Activated T-helper 1 cell treated with anti-CD3 and anti-CD28 coated beads, Interleukin-12 subunit alpha, Interleukin-12 subunit beta, Interleukin-2, Interleukin-4 antibody, amounts not matched to agents 30 ng/mL and 10 ng/mL and 1 ng/mL, durations not matched to agents 14 hours and 24 hours and 36 hours (primary cell): Measurements from ENCODE around the gene EXOSC5. TPM values are rescaled to one million over a fixed set of nuclear protein-coding genes. Genes with fewer than 3 reads are reported as not detected.
"Not testable (repeated sequence)": the region's sequence is repeated elsewhere in the genome, so short reads cannot be mapped to it uniquely, and the experiment has no call there.

Experiments
- DNase-seq: peaks from one replicate; pipeline ENCODE4 v3.0.0; 2021; ENCODE audit warnings: low spot score
- H3K27ac Mint-ChIP-seq: one replicate; pipeline ENCODE4 v1.8.0; 2021; ENCODE audit warnings: mild to moderate bottlenecking, mixed read lengths
- H3K27me3 Mint-ChIP-seq: one replicate; pipeline ENCODE4 v1.8.0; 2022; ENCODE audit warnings: mild to moderate bottlenecking, moderate library complexity, mixed read lengths; ENCODE audit not compliant: insufficient read depth
- H3K36me3 Mint-ChIP-seq: one replicate; pipeline ENCODE4 v1.8.0; 2021; ENCODE audit warnings: low read depth, mixed read lengths
- H3K4me1 Mint-ChIP-seq: one replicate; pipeline ENCODE4 v1.8.0; 2021; ENCODE audit warnings: low read depth, mixed read lengths
- H3K4me3 Mint-ChIP-seq: one replicate; pipeline ENCODE4 v1.8.0; 2021; ENCODE audit warnings: mild to moderate bottlenecking, moderate library complexity, mixed read lengths
- H3K9me3 Mint-ChIP-seq: one replicate; pipeline ENCODE4 v1.8.0; 2021; ENCODE audit warnings: mixed read lengths
- intact Hi-C: fragments of 100-400 bp; cut with micrococcal nuclease; formaldehyde crosslinking; loops from one replicate; pipeline ENCODE4 v1.15.1; 2024
- total RNA-seq: library from RNA; stranded (reverse); gene quantifications from 2 replicates; pipeline ENCODE4 v1.2.3, GENCODE V29; 2022

The EXOSC5 gene
- total RNA-seq, result 59.3 and 66.6 TPM in 2 replicates

DNA sequence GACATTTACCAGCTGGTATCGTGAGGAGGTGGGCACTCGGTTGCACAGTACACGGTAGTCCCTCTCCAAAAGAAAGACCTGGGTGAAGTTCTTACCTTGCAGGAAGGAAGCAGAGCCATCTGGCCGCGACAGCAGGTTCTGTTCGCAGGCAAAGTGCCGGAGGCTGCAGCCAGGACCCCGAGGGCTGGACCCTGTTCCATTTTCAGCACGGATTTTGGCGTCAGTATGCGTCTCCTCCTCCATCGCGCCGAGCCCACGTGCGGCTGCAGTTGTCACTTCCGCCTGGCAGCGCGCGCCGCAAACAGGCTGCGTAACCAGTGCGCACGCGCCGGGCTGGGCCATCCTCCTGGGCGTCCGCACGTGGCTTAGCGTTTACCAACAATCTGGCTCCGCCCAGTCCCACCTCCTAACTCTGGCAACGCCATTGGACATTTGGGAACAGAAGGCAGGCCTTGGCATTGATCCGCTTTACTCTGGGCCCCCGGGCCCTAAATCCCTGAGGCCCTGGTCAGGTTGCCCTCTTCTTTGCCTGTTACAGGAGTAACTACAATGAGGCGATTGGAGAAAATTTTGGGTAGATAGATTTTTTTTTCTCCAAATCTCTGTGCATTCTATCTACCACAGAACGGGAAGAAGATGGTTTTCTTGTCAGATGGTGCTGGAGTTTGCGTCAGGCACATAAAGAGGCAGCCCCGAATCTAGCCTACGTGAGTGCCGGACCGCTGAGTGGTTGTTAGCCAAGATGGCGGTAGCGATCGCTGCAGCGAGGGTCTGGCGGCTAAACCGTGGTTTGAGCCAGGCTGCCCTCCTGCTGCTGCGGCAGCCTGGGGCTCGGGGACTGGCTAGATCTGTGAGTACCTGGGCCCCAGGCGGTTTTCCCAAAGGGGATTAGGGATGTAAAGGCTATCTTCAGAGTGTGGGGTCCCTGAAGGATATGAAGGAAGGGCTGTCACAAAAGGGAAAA lies at the start of gene EXOSC5, which contains the start of gene BCKDHA:
Gene EXOSC5, minus strand, starts transcription at position 274 of the 964 bp plus-strand sequence. Its CDS starts 31 bp downstream, at position 243.
Gene BCKDHA, plus strand, starts transcription at position 733 of the 964 bp plus-strand sequence. Its CDS starts 10 bp downstream, at position 743.
- no peaks in the 10 kb centered on the region for H3K9me3 Mint-ChIP-seq
- peak; percentile 99 for DNase-seq
- intact Hi-C loops, result loop anchor here (1.0 to 5.0 kb wide), 11 partner anchors 33 to 562 kb away; partner anchors contain the start of genes B9D2, DMAC2, RABAC1 and RPS19
- H3K4me3 Mint-ChIP-seq, result peak within 1 kb of the TSS; percentile 97
- peak within 1 kb of the TSS; percentile 99 for H3K27ac Mint-ChIP-seq
- H3K27me3 Mint-ChIP-seq, result no peaks in the 10 kb centered on the region
- peaks cover 3% of the 10 kb centered on the region for H3K36me3 Mint-ChIP-seq
- peaks cover 28% of the 10 kb centered on the region for H3K4me1 Mint-ChIP-seq

DNA sequence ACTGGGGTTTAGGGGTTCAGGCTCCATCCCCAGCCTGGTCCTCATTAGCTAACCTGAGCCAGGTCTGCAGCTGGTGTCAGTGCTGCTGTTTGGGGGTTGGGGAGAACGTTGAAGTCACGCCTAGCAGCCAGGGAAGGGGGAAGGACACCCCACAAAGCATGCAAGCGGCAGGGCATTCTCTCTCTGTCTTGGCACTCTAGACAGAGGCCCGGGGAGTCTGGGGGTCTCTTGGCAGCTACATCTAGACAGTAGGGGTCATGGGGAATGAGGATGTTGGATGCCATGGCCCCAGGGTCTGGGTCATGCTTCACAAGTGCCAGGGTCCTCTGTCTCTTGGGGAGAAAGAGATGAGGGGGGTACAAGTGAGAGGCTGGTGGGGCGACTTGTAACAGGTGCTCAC lies 48.4 kb upstream of the EXOSC5 start:
- Mint-ChIP-seq H3K36me3 (no peaks in the 10 kb centered on the region), H3K27me3 (peaks cover 16% of the 10 kb centered on the region), H3K27ac (no peak overlapping the region), H3K9me3 (no peaks in the 10 kb centered on the region), H3K4me1 (peaks cover 11% of the 10 kb centered on the region), H3K4me3 (no peak overlapping the region)
- intact Hi-C loops, result loop anchor here (10.0 kb wide), 1 partner anchor 241 kb away; no protein-coding TSS in a partner anchor
- DNase-seq, result no peak

DNA sequence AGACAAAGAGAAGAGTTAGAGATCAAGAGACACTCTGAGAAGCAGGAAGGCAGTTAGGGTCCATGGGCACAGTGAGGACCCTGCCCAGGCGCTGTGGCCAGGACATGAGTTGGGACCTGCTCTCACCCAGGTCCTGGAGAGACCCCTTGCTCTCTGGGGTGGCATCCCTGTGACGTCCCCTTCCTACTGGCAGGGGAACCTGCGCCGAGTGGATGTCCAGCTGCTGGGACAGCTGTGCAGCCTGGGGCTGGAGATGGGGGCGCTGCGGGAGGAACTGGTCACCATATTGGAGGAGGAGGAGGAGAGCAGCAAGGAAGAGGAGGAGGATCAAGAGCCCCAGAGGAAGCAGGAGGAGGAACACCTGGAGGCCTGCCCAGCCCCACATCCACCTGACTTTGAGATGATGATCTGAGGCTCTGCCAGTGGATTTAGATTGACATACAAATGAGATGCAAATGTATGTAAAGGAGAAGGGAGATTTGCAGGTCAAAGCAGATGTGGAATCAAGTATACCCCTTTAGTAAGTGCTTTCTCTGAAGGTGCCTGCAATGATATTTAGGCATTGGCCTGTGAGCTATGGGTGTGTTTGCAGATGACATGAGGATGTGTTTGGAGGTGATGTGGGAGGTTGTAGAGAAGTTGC lies 46.8 kb upstream of the EXOSC5 start:
- Mint-ChIP-seq H3K36me3 (no peaks in the 10 kb centered on the region), H3K27me3 (peaks cover 11% of the 10 kb centered on the region), H3K4me1 (no peaks in the 10 kb centered on the region), H3K27ac (no peak overlapping the region), H3K4me3 (no peak overlapping the region), H3K9me3 (no peaks in the 10 kb centered on the region)
- DNase-seq, result no peak
- intact Hi-C loops, result loop anchor here (10.0 kb wide), 1 partner anchor 239 kb away; no protein-coding TSS in a partner anchor

DNA sequence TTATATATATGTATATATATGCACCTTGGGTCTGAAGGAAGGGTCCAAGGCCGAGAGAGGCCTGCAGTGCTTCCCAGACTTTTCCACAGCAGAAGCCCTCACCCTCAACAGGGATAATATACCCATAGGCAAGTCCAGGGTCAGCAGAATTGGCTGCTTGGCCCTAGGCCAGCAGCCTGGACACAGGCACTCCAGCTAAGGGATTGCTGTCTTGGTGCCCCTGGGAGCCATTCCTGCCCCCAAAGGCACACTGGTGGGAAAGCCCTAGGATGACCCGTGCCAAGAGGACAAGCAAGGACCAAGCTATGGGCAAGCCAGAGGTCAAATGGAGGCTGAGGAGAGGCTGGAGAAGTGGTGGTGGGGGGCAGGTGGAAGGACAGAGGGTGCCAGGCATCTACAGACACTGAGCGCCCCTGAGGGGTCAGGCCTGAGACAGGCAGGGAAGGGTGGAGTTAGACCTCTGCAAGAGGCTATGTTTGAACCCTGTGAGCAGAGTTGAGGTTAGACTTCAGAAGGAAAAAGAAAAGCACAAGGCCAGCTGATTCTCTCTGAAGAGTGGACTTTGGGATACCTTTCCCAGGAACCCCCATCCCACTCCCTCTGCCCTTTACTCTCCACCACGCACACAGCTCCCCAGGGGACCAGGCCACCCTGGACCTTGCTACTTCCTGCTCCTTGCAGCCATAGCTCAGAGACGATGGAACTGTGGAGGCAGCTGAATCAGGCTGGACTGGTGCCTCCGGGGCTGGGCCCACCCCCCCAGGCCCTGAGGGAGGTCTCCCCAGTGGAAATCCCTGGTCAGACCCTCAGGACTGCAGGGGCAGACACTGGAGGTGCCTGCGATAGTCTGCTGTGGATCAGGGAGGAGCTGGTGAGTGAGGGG lies 45.6 kb upstream of the EXOSC5 start, which contains the start of gene ERICH4:
Gene ERICH4, plus strand, starts transcription at position 684 of the 883 bp plus-strand sequence. Its CDS starts 14 bp downstream, at position 698.
- no peak within 1 kb of the TSS for H3K27ac Mint-ChIP-seq
- peaks cover 11% of the 10 kb centered on the region for H3K27me3 Mint-ChIP-seq
- peaks cover 5% of the 10 kb centered on the region for H3K4me1 Mint-ChIP-seq
- DNase-seq, result no peak
- peaks cover 2% of the 10 kb centered on the region for H3K36me3 Mint-ChIP-seq
- no peaks in the 10 kb centered on the region for H3K9me3 Mint-ChIP-seq
- intact Hi-C loops, result loop anchor here (10.0 kb wide), 1 partner anchor 238 kb away; no protein-coding TSS in a partner anchor
- H3K4me3 Mint-ChIP-seq, result no peak within 1 kb of the TSS

DNA sequence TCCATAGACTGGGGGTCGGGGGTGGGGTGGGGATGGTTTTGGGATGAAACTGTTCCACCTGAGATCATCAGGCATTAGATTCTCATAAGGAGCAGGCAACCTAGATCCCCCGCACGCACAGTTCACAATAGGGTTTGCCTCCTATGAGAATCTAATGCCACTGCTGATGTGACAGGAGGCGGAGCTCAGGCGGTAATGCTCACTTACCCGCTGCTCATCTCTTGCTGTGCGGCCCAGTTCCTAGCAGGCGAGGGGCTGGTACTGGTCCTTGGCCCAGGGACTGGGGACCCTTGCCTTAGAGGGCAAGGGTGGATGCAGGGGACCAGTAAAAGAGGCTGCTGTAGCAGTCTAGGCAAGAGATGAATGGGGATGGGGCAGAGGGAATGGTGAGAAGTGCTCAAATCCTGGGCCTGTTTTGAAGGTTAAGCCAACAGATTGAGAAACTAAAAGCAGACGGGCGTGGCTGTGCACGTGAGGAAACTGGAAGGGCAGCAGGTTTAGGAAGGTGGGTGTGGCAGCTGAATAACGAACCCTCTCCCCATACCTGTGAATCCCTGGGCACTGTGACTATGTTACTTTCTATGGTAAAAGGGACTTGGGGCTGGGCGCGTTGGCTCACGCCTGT lies 44.3 kb upstream of the EXOSC5 start:
- no peak for DNase-seq
- H3K4me1 Mint-ChIP-seq, result peaks cover 5% of the 10 kb centered on the region
- no peaks in the 10 kb centered on the region for H3K9me3 Mint-ChIP-seq
- H3K27me3 Mint-ChIP-seq, result peaks cover 8% of the 10 kb centered on the region
- H3K36me3 Mint-ChIP-seq, result peaks cover 4% of the 10 kb centered on the region
- no peak overlapping the region for H3K4me3 Mint-ChIP-seq
- H3K27ac Mint-ChIP-seq, result no peak overlapping the region
- intact Hi-C loops, result loop anchor here (10.0 kb wide), 1 partner anchor 237 kb away; no protein-coding TSS in a partner anchor

DNA sequence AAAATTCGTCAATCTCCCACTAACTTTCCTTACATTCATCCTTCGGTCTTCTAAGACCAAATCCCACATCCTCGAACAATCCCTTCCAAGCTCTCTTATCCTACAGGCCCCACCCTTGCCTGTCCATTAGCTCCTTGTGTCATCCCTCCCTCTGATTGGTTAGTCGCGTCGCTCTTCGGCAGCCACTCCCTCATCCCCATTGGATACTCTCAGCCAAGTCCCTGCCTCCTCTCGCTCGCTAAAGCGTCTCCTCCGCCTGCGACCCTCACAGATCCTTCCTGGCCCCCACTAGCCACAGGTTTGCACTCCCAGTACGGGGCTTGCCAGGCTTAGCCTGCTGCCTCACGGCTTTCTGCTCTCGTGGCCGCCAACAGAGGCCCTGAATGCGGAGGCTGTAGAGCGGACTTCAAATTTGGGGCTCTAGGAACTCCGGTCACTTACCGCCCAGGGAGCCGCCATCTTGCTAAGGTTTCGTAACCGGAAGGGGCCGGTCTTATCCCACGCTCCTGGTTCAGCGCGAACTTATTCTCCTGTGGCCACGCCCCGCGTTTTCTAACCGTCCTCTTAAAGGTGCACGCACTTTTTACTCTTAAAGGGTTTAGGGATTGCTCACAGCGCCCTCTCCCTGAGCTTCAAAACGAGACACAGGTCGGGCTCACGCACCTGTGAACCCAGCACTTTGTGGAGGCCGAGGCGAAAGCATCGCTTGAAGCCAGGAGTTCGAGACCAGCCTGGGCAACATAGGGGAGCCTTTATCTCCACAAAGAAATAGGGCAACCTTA lies 42.5 kb upstream of the EXOSC5 start, which contains the start of gene DMAC2:
Gene DMAC2, minus strand, starts transcription at position 472 of the 782 bp plus-strand sequence. Its CDS starts 13 bp downstream, at position 459.
- no peak within 1 kb of the TSS for H3K4me3 Mint-ChIP-seq
- H3K4me1 Mint-ChIP-seq, result peaks cover 5% of the 10 kb centered on the region
- H3K27ac Mint-ChIP-seq, result no peak within 1 kb of the TSS
- intact Hi-C loops, result loop anchor here (1.0 to 10.0 kb wide), 9 partner anchors 10 to 688 kb away; partner anchors contain the start of genes B9D2, BCKDHA, EXOSC5 and SNRPA
- peaks cover 5% of the 10 kb centered on the region for H3K27me3 Mint-ChIP-seq
- peak; percentile 93 for DNase-seq
- H3K36me3 Mint-ChIP-seq, result peaks cover 4% of the 10 kb centered on the region
- no peaks in the 10 kb centered on the region for H3K9me3 Mint-ChIP-seq

DNA sequence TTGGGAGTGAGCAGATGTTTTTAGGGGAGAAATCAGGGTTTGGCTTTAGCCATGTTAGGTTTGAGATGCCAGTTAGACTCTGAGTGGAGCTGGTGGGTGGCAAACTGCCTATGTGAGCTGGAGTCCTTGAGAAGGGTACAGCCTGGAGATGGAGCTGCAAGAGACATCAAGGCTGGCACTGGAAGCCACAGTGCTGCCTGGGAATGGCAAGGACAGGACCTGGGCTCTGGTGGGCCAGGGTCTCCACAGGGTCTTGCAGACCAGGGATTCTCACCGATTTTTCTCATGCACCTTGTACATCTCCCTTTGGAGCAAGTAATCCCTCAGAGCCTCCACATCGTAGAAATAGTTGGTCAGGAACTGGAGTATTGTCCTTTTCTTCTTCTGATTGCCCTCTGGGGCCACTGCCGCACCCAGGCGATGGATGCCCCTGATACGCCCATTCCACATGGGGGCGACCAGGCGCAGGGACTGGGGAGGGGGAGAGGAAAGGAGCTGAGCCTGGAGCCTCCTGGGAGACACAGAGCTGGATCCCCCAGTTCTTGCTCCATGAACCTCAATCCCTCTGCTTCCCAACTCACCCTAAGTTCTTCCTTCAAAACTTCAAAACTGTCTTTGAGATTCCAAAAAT lies 40.9 kb upstream of the EXOSC5 start:
- DNase-seq, result no peak
- Mint-ChIP-seq H3K4me1 (peaks cover 5% of the 10 kb centered on the region), H3K9me3 (no peaks in the 10 kb centered on the region), H3K4me3 (no peak overlapping the region), H3K27me3 (no peaks in the 10 kb centered on the region), H3K36me3 (peaks cover 6% of the 10 kb centered on the region), H3K27ac (peak overlapping the region; percentile 6)
- intact Hi-C loops, result loop anchor here (5.0 kb wide), 1 partner anchor 131 kb away; no protein-coding TSS in a partner anchor

DNA sequence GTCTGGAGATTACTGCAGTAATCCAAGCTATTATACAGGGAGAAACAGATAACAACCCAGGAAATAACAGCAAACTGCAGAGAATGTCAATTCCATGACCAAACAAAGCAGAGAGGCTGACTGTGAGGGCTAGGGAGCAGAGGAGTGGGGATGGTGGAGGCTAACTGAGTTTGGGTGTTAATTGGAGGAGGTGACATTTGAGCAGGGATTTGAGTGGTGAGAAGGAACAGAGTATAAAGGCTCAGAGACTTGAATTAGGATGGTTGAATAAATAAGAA lies 39.5 kb upstream of the EXOSC5 start:
- H3K4me1 Mint-ChIP-seq, result peaks cover 5% of the 10 kb centered on the region
- DNase-seq, result no peak
- no peaks in the 10 kb centered on the region for H3K9me3 Mint-ChIP-seq
- peaks cover 15% of the 10 kb centered on the region for H3K36me3 Mint-ChIP-seq
- no peaks in the 10 kb centered on the region for H3K27me3 Mint-ChIP-seq
- intact Hi-C loops, result loop anchor here (5.0 kb wide), 1 partner anchor 129 kb away; no protein-coding TSS in a partner anchor
- H3K4me3 Mint-ChIP-seq, result peak overlapping the region; percentile 4
- H3K27ac Mint-ChIP-seq, result no peak overlapping the region

DNA sequence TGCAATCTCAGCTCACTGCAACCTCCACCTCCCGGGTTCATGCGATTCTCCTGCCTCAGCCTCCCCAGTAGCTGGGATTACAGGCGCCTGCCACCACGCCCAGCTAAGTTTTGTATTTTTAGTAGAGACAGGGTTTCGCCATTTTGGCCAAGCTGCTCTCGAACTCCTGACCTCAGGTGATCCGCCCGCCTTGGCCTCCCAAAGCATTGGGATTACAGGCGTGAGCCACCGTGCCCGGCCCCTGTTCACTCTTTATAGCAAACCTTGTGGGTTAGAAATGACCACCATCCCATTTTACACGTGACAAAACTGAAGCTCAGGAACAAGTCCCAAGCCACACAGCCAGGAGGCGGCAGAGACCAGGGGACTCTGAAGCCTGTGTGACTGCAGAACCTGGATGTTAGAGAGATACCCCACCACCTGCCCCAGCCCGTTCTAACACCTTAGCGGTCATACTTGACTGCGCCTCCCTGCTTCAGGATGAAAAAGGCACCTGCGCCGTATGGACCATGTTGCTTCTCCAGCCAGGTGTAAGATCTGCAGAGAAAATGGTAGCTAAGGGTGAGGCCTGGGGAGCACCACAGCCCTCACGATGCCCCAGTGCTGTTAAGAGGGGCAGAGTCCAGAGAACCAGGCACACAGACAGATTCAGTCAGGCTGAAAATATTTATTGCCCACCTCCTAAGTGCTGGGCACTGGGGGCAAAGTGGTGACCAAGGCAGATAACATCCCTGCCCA lies 38.9 kb upstream of the EXOSC5 start:
- no peaks in the 10 kb centered on the region for H3K27me3 Mint-ChIP-seq
- peaks cover 17% of the 10 kb centered on the region for H3K36me3 Mint-ChIP-seq
- H3K4me1 Mint-ChIP-seq, result peaks cover 5% of the 10 kb centered on the region
- no peak for DNase-seq
- no peaks in the 10 kb centered on the region for H3K9me3 Mint-ChIP-seq
- no peak overlapping the region for H3K27ac Mint-ChIP-seq
- no peak overlapping the region for H3K4me3 Mint-ChIP-seq
- intact Hi-C loops, result loop anchor here (5.0 kb wide), 1 partner anchor 129 kb away; no protein-coding TSS in a partner anchor

DNA sequence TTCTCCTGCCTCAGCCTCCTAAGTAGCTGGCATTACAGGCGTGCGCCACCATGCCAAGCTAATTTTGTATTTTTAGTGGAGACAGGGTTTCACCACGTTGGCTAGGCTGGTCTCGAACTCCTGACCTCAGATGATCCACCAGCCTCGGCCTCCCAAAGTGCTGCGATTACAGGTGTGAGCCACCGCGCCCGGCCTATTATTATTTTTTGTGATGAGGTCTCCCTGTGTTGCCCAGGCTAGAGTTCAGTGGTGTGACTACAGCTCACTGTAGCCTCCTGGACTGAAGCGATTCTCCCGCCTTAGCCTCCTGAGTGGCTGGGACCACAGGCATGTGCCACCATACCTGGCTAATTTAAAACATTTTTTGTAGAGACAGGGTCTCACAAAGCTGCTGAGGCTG lies 38.2 kb upstream of the EXOSC5 start:
- not testable (repeated sequence) for H3K27me3 Mint-ChIP-seq, DNase-seq, H3K4me3 Mint-ChIP-seq, H3K27ac Mint-ChIP-seq, H3K4me1 Mint-ChIP-seq, H3K9me3 Mint-ChIP-seq
- peaks cover 22% of the 10 kb centered on the region for H3K36me3 Mint-ChIP-seq
- intact Hi-C loops, result loop anchor here (5.0 kb wide), 1 partner anchor 128 kb away; no protein-coding TSS in a partner anchor
